Measurements from ENCODE around the gene OR2L13.
"Not testable (repeated sequence)": the region's sequence is repeated elsewhere in the genome, so short reads cannot be mapped to it uniquely, and the experiment has no call there.

The OR2L13 gene

DNA sequence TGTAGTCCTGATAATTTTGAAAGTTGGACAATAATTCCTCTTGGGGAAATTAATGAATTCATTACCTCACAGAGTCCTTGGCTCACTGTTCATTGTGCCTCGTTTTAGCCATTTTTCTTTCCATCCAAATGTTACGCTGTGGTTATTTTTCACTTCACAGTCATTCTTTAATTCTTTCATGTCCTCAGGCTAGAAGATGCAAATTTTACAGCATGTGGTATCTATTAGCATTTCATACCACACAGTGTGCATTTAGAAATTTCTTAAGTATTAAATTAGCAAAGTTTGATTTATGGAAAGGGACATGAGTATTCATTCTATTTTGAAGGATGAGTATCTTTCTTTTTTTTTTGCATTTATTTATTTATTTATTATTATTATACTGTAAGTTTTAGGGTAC lies 29.9 kb upstream of the OR2L13 start:
- H3K9me3 ChIP-seq, result no peaks in the 10 kb centered on the region
- H3K4me3 ChIP-seq (ENCODE audit: low read depth in 1 of 2, low read length in 1 of 2), result no peak overlapping the region
- TF ChIP-seq, protein P1, sequence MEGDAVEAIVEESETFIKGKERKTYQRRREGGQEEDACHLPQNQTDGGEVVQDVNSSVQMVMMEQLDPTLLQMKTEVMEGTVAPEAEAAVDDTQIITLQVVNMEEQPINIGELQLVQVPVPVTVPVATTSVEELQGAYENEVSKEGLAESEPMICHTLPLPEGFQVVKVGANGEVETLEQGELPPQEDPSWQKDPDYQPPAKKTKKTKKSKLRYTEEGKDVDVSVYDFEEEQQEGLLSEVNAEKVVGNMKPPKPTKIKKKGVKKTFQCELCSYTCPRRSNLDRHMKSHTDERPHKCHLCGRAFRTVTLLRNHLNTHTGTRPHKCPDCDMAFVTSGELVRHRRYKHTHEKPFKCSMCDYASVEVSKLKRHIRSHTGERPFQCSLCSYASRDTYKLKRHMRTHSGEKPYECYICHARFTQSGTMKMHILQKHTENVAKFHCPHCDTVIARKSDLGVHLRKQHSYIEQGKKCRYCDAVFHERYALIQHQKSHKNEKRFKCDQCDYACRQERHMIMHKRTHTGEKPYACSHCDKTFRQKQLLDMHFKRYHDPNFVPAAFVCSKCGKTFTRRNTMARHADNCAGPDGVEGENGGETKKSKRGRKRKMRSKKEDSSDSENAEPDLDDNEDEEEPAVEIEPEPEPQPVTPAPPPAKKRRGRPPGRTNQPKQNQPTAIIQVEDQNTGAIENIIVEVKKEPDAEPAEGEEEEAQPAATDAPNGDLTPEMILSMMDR (IDR thresholded peaks at IDR 0.05), result no peak
- no peaks in the 10 kb centered on the region for H3K4me1 ChIP-seq (ENCODE audit: control insufficient read depth in 1 of 2, insufficient read depth in 1 of 2, low read depth in 1 of 2, low read length in 1 of 2)
- H3K36me3 ChIP-seq, result no peaks in the 10 kb centered on the region
- H3K27ac ChIP-seq, result no peak overlapping the region
- no peaks in the 10 kb centered on the region for H3K27me3 ChIP-seq

DNA sequence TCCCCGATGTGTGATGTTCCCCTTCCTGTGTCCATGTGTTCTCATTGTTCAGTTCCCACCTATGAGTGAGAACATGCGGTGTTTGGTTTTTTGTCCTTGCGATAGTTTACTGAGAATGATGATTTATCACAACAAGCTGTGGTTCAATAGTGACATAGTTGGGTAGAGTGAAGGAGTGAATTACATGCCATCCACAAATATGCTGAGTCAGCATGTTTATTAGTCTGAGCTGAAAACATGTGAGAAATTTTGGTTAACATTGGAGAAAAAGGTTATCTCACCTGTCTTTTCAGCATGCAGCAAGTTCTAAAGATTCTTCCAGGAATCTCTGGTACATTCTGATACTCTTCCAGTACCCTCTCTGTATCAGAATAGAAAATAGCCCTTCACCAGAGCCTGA lies 29.4 kb upstream of the OR2L13 start:
- no peaks in the 10 kb centered on the region for H3K4me1 ChIP-seq (ENCODE audit: control insufficient read depth in 1 of 2, insufficient read depth in 1 of 2, low read depth in 1 of 2, low read length in 1 of 2)
- H3K27me3 ChIP-seq, result no peaks in the 10 kb centered on the region
- H3K27ac ChIP-seq, result no peak overlapping the region
- no peaks in the 10 kb centered on the region for H3K9me3 ChIP-seq
- H3K4me3 ChIP-seq (ENCODE audit: low read depth in 1 of 2, low read length in 1 of 2), result no peak overlapping the region
- TF ChIP-seq, protein P1 (IDR thresholded peaks at IDR 0.05), result no peak
- H3K36me3 ChIP-seq, result no peaks in the 10 kb centered on the region

DNA sequence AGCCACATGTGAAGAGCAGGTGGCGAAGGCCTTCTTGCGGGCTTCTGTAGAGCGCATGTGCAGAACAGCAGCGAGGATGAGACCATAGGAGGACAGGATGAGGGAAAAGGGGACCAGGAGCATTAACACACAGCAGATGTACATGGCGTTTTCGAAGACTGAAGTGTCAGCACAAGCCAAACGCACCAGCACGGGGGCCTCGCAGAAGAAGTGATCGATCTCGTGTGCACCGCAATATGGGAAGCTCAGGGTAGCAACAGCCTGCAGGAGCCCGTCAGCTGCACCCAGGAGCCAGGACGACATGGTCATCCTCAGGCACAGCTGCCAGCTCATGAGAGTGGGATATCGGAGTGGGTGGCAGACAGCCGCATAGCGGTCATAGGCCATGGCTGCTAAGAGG lies 11.1 kb upstream of the OR2L13 start:
- H3K36me3 ChIP-seq; H3K4me3 ChIP-seq (ENCODE audit: low read depth in 1 of 2, low read length in 1 of 2); H3K27ac ChIP-seq; H3K27me3 ChIP-seq; H3K4me1 ChIP-seq (ENCODE audit: control insufficient read depth in 1 of 2, insufficient read depth in 1 of 2, low read depth in 1 of 2, low read length in 1 of 2); H3K9me3 ChIP-seq: not testable (repeated sequence)

DNA sequence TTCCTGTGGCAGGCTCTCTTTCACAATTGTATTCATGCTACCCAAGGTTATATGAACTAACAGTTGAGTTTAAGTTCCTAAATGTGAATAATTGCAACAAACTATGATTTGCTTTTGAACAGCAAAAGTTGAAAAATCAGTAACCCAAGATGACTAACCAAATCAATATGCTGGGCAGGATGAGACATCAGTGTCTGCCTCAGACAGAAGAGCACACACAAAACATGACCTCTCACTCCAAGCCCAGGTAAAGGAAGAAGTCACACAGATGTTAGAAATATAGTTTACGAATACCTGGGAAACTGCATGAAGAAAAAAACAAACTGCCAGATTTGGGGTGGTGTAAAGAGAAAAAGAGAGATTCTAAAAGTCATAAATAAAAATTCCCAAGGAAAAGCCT lies 3.5 kb downstream of the OR2L13 start:
- no peaks in the 10 kb centered on the region for H3K27me3 ChIP-seq
- no peaks in the 10 kb centered on the region for H3K9me3 ChIP-seq
- TF ChIP-seq, protein P1 (IDR thresholded peaks at IDR 0.05), result no peak
- H3K4me1 ChIP-seq (ENCODE audit: control insufficient read depth in 1 of 2, insufficient read depth in 1 of 2, low read depth in 1 of 2, low read length in 1 of 2), result no peaks in the 10 kb centered on the region
- H3K27ac ChIP-seq, result no peak overlapping the region
- no peaks in the 10 kb centered on the region for H3K36me3 ChIP-seq
- H3K4me3 ChIP-seq (ENCODE audit: low read depth in 1 of 2, low read length in 1 of 2), result no peak overlapping the region

DNA sequence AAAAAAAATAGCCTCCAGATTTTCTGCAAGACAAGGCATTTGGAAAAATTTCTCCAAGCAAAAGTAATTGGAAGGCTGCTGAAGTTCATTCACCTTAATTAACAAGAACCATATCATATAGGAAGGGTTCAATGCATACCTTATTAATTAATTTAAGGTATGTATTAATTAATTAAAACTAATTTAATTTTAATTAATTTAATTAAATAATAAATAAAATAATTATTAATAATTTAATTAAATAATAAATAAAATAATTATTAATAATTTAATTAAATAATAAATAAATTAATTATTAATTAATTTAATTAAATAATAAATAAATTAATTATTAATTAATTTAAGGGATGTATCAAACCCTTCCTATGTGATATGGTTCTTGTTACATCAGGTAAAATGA lies 7.9 kb downstream of the OR2L13 start:
- no peak overlapping the region for H3K27ac ChIP-seq
- H3K4me1 ChIP-seq (ENCODE audit: control insufficient read depth in 1 of 2, insufficient read depth in 1 of 2, low read depth in 1 of 2, low read length in 1 of 2), result no peaks in the 10 kb centered on the region
- TF ChIP-seq, protein P1 (IDR thresholded peaks at IDR 0.05), result no peak
- H3K36me3 ChIP-seq, result no peaks in the 10 kb centered on the region
- H3K4me3 ChIP-seq (ENCODE audit: low read depth in 1 of 2, low read length in 1 of 2), result no peak overlapping the region
- no peaks in the 10 kb centered on the region for H3K27me3 ChIP-seq
- no peaks in the 10 kb centered on the region for H3K9me3 ChIP-seq

DNA sequence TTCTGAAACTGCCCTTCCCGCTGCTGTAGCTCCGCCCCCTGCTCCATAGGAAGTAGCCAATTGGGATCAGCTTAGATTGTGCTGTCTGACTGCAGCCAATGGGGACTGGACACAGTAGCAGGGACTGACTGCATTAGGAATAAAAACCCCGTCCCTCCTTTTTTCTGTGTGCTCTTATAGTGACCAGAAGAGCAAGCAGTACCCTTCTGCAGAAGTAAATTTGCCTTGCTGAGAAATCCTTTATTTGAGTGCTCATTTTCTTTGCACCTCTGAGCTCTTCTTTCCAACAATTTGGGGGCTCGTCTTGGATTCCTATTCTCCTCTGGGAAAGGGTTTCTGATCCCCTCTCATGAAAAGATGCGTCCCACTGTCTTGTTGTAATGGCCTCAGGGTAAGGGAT lies 16.2 kb downstream of the OR2L13 start:
- Histone ChIP-seq H3K27ac (no peak overlapping the region), H3K4me1 (ENCODE audit: control insufficient read depth in 1 of 2, insufficient read depth in 1 of 2, low read depth in 1 of 2, low read length in 1 of 2) (no peaks in the 10 kb centered on the region), H3K4me3 (ENCODE audit: low read depth in 1 of 2, low read length in 1 of 2) (no peak overlapping the region), H3K36me3 (no peaks in the 10 kb centered on the region), H3K27me3 (no peaks in the 10 kb centered on the region), H3K9me3 (peaks cover 10% of the 10 kb centered on the region)
- TF ChIP-seq, protein P1 (IDR thresholded peaks at IDR 0.05), result no peak

All from neutrophil (primary cell).